ENCODE measurements around the gene TMEM54.

Gene TMEM54

DNA sequence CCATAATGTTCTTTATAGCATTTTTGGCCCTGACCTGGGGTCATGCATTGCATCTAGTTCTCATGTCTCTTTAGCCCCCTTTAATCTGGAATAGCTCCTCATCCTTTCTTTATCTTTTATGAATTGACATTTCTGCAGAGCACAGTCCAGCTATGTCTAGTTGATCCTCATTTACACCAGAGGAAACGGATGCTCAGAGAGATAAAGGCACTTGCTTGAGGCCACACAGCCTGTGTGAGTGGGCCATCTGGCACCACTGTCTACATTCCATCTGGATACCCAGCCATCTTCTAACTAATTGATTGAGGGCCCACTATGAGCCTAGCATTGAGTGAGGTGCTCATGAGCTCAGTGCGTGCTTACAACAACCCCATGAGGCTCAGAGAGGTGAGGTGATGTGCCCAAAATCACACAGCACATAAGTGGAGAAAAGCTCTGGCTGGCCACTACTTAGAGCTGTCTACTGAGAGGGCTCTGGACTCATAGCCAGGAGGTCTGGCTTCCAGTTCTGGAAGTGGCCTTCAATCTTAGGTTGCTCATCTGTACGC is 11.4 kb downstream of the TMEM54 start:
- TF ChIP-seq JUND (IDR thresholded peaks at IDR 0.05; ENCODE audit: low read depth): no peak
- no peak for DNase-seq (ENCODE audit: low read depth in 1 of 2, low spot score in 1 of 2)
- in situ Hi-C loops (cut with HindIII; ENCODE audit: low pct_unique_long_range_greater_than_20kb, low sequenced_read_pairs): no loop called here

DNA sequence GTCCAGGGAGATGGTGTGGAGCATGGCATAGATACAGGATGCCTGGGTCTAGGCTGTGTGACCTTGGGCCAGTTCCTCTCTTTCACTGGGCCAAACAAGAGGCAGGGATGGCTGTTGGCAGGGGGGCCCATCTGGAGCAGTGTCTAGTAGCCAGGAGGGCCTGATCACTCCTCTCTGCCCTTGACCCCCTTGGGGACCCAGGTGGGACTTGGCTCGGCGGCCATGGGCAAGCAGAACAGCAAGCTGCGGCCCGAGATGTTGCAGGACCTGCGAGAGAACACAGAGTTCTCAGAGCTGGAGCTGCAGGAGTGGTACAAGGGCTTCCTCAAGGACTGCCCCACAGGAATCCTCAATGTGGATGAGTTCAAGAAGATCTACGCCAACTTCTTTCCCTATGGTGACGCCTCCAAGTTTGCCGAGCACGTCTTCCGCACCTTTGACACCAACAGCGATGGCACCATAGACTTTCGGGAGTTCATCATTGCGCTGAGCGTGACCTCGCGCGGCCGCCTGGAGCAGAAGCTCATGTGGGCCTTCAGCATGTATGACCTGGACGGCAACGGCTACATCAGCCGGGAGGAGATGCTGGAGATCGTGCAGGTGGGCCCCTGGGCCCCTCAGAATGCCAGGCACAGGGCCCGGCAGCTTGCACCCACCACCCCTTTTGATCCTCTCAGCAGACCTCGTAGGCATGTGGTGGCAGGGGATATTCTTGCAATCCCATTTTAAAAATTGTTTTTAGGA is 12.3 kb downstream of the TMEM54 start:
- TF ChIP-seq JUND (IDR thresholded peaks at IDR 0.05; ENCODE audit: low read depth): no peak
- in situ Hi-C loops (cut with HindIII; ENCODE audit: low pct_unique_long_range_greater_than_20kb, low sequenced_read_pairs): no loop called here
- no peak for DNase-seq (ENCODE audit: low read depth in 1 of 2, low spot score in 1 of 2)

DNA sequence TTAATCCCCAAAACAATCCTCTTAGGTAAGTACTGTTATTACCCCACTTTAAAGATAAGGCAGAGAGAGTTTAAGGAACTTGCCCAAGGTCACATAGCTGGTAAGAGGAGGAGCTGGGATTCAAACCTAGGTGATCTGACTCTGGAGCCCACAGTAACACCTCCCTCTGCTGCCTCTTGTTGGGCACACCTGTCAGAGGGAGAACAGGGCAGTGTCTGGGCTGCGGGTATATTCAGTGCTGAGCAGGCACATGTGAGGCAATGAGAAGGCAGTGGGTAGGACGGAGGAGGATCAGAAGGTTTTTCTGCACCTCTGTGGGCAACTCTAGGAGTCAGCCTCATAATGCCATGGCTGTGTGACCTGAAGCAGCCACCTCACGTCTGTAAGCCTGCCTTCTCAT is 13.1 kb downstream of the TMEM54 start:
- TF ChIP-seq JUND (IDR thresholded peaks at IDR 0.05; ENCODE audit: low read depth): no peak
- in situ Hi-C loops (cut with HindIII; ENCODE audit: low pct_unique_long_range_greater_than_20kb, low sequenced_read_pairs): no loop called here
- no peak for DNase-seq (ENCODE audit: low read depth in 1 of 2, low spot score in 1 of 2)

GRCh38 chr1:32887623-32888022 is 13.6 kb downstream of the TMEM54 start:
- in situ Hi-C loops (cut with HindIII; ENCODE audit: low pct_unique_long_range_greater_than_20kb, low sequenced_read_pairs): no loop called here
- no peak for TF ChIP-seq JUND (IDR thresholded peaks at IDR 0.05; ENCODE audit: low read depth)
- DNase-seq (ENCODE audit: low read depth in 1 of 2, low spot score in 1 of 2): no peak

GRCh38 chr1:32886828-32887414 is 14.3 kb downstream of the TMEM54 start:
- no peak for DNase-seq (ENCODE audit: low read depth in 1 of 2, low spot score in 1 of 2)
- TF ChIP-seq JUND (IDR thresholded peaks at IDR 0.05; ENCODE audit: low read depth): no peak
- in situ Hi-C loops (cut with HindIII; ENCODE audit: low pct_unique_long_range_greater_than_20kb, low sequenced_read_pairs): no loop called here

GRCh38 chr1:32886004-32886827 is 15.0 kb downstream of the TMEM54 start, which contains the start of gene HPCA:
Gene HPCA, plus strand, starts transcription at chr1:32886491. Its CDS starts 2,408 bp downstream, at chr1:32888899.
- TF ChIP-seq JUND (IDR thresholded peaks at IDR 0.05; ENCODE audit: low read depth): no peak
- DNase-seq (ENCODE audit: low read depth in 1 of 2, low spot score in 1 of 2): peak in 1 of 2 experiments; percentile 74
- in situ Hi-C loops (cut with HindIII; ENCODE audit: low pct_unique_long_range_greater_than_20kb, low sequenced_read_pairs): no loop called here

DNA sequence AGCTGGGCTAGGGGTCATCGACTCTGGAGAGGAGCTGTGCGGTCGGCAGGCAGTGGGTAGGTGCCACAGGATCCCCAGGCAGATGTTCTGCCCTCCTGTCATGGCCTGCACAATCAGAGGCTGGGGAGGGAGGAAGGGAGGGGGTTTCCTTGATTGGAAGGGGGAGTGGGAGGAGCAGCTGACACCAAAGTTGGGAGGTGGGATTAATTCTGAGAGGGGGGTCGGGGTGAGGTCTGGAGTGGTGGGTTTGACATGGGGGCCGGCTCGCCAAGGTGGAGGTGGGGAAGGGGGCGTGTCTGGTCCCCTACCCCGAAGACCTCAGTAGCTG is 15.5 kb downstream of the TMEM54 start:
- in situ Hi-C loops (cut with HindIII; ENCODE audit: low pct_unique_long_range_greater_than_20kb, low sequenced_read_pairs): no loop called here
- TF ChIP-seq JUND (IDR thresholded peaks at IDR 0.05; ENCODE audit: low read depth): no peak
- DNase-seq (ENCODE audit: low read depth in 1 of 2, low spot score in 1 of 2): no peak

DNA sequence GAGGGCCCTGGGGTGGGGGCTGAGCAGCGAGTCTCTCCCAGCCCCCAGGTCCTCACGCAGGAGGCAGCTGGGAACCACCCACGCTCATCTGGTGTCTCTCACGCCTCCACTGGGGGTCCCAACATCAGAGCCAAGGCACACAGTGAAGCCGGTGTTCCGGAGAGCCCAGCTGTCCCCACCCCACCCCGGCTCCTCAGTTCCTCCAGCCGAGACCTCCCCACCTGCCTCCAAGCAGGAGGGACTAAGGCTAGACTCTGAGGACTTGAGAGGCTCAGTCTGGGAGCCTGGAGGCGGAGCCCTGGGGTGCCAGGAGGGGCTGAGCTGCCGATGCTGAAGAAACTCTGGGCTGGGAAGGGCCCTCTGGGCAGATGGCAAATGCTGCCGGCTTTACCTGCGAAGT is 16.5 kb downstream of the TMEM54 start:
- no peak for TF ChIP-seq JUND (IDR thresholded peaks at IDR 0.05; ENCODE audit: low read depth)
- no peak for DNase-seq (ENCODE audit: low read depth in 1 of 2, low spot score in 1 of 2)
- in situ Hi-C loops (cut with HindIII; ENCODE audit: low pct_unique_long_range_greater_than_20kb, low sequenced_read_pairs): no loop called here

DNA sequence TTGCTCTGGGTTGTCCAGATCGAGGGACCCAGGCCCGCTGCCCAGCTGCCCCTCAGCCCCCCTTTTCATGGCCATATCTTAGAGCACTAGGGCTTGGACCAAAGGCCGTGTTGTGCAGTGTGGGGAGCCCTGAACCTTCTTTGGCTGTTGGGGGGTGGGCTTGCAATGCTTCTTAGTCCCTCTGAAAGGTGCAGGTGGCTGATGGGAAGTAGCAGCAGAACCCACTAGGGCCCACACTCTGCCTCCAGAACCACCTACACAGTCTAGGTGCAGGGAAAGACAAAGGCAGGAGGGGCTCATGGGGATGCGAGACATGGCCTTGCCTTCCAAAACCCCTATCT is 17.2 kb downstream of the TMEM54 start:
- DNase-seq (ENCODE audit: low read depth in 1 of 2, low spot score in 1 of 2): no peak
- in situ Hi-C loops (cut with HindIII; ENCODE audit: low pct_unique_long_range_greater_than_20kb, low sequenced_read_pairs): no loop called here
- no peak for TF ChIP-seq JUND (IDR thresholded peaks at IDR 0.05; ENCODE audit: low read depth)

GRCh38 chr1:32883338-32884031 is 17.7 kb downstream of the TMEM54 start:
- in situ Hi-C loops (cut with HindIII; ENCODE audit: low pct_unique_long_range_greater_than_20kb, low sequenced_read_pairs): no loop called here
- no peak for DNase-seq (ENCODE audit: low read depth in 1 of 2, low spot score in 1 of 2)
- TF ChIP-seq JUND (IDR thresholded peaks at IDR 0.05; ENCODE audit: low read depth): no peak

DNA sequence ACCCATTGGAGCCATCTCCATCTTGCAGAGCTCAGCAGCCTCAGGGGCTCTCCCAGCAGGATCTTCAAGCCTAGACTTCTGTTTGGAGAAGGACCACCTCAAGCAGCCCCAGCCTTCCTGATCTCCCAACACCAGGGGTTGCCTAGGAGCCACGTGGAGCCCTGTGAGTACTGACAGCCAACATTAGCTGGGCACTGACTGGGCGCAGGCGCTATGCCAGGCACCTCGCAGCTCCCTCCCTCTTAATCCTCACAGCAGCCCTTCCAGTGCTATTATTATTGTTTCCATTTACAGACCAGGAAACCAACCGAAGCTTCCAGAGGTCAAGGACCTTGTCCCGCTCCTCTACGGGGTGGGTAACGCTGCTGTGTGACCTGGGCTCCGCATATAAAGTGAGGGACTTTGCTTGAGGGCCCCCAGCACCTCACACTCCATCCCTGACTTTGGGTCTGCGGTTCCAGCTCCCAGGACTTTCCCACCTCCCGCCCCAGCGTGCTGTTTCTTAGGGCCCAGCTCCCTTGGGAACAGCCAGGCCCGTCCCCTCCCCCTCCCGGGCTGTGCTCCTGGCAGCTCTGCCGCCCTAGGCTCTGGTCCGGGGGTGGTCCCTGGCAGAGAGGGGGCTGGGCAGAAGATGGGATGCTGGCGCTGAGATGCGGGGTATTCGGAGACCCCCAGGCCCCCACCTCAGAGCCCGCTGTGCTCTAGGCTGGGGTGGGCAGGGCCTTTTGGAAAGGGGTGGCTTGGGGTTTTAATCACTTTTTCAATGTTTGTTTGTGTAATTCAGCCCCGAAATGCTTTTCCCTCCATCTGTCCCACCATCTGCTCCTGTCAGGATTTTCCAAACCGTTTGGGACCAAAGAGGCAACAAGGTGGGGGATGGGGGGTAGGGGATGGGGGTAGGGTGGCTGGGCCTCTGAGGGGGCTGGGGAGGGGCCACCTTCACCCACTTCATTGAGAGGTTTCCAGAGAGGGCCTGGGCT is 19.0 kb downstream of the TMEM54 start:
- DNase-seq (ENCODE audit: low read depth in 1 of 2, low spot score in 1 of 2): no peak
- in situ Hi-C loops (cut with HindIII; ENCODE audit: low pct_unique_long_range_greater_than_20kb, low sequenced_read_pairs): no loop called here
- no peak for TF ChIP-seq JUND (IDR thresholded peaks at IDR 0.05; ENCODE audit: low read depth)

Data from T47D (cell line).